GM23248 (cell line): ENCODE data around the gene BAIAP2L2. TPM values are rescaled to one million over a fixed set of nuclear protein-coding genes. Genes with fewer than 3 reads are reported as not detected.
"Not testable (repeated sequence)": the region's sequence is repeated elsewhere in the genome, so short reads cannot be mapped to it uniquely, and the experiment has no call there.

Experiments used
- DNase-seq: peaks from one replicate; pipeline ENCODE4 v3.0.0-alpha.2; 2015
- H2AFZ ChIP-seq: fragments of 200-600 bp; sonication (generic); 2 replicates; pipeline ENCODE4 v1.6.1; 2016; ENCODE audit warnings: antibody characterized with exemption
- H3F3A ChIP-seq: fragments of 200-600 bp; sonication (generic); 2 replicates; pipeline ENCODE4 v1.6.1; 2016; ENCODE audit warnings: mild to moderate bottlenecking, antibody characterized with exemption, mixed run types; ENCODE audit not compliant: insufficient read depth
- H3K27ac ChIP-seq: fragments of 200-600 bp; sonication (generic); 2 replicates; pipeline ENCODE4 v1.5.1; 2016; ENCODE audit warnings: mild to moderate bottlenecking
- H3K27me3 ChIP-seq: fragments of 200-600 bp; sonication (generic); replicated peaks from 2 replicates; pipeline ENCODE4 v1.6.1; 2016; ENCODE audit warnings: mild to moderate bottlenecking; ENCODE audit not compliant: insufficient read depth
- H3K36me3 ChIP-seq: fragments of 200-600 bp; sonication (generic); 2 replicates; pipeline ENCODE4 v1.6.1; 2016; ENCODE audit warnings: low read depth, mild to moderate bottlenecking
- H3K4me1 ChIP-seq: fragments of 200-600 bp; sonication (generic); 2 replicates; pipeline ENCODE4 v1.6.1; 2016; ENCODE audit warnings: mild to moderate bottlenecking; ENCODE audit not compliant: insufficient read depth
- H3K4me2 ChIP-seq: fragments of 200-600 bp; sonication (generic); one replicate; pipeline ENCODE4 v1.6.1; 2016; ENCODE audit warnings: mild to moderate bottlenecking; ENCODE audit not compliant: unreplicated experiment
- H3K4me3 ChIP-seq: fragments of 200-600 bp; sonication (generic); 2 replicates; pipeline ENCODE4 v1.5.1; 2016; ENCODE audit warnings: mild to moderate bottlenecking
- H3K79me2 ChIP-seq: fragments of 200-600 bp; sonication (generic); 2 replicates; pipeline ENCODE4 v1.6.1; 2016; ENCODE audit warnings: mild to moderate bottlenecking; ENCODE audit not compliant: insufficient read depth
- H3K9ac ChIP-seq: fragments of 200-600 bp; sonication (generic); 2 replicates; pipeline ENCODE4 v1.6.1; 2016; ENCODE audit warnings: mild to moderate bottlenecking
- H3K9me2 ChIP-seq: fragments of 200-600 bp; sonication (generic); 2 replicates; pipeline ENCODE4 v1.6.1; 2016; ENCODE audit warnings: mixed run types, mild to moderate bottlenecking, moderate library complexity; ENCODE audit not compliant: insufficient read depth
- H3K9me3 ChIP-seq: fragments of 200-600 bp; sonication (generic); one replicate; pipeline ENCODE4 v1.6.1; 2017; ENCODE audit warnings: low read depth
- H4K20me1 ChIP-seq: fragments of 200-600 bp; sonication (generic); 2 replicates; pipeline ENCODE4 v1.6.0; 2016; ENCODE audit not compliant: insufficient read depth
- EZH2 ChIP-seq: fragments of 200-600 bp; sonication (generic); IDR thresholded peaks from 2 replicates; pipeline ENCODE4 v1.6.1; 2018; ENCODE audit warnings: antibody characterized with exemption, mild to moderate bottlenecking; ENCODE audit not compliant: insufficient read depth, poor library complexity, severe bottlenecking
- EZH2phosphoT487 ChIP-seq: fragments of 200-600 bp; sonication (generic); IDR thresholded peaks from 2 replicates; pipeline ENCODE4 v1.6.1; 2018; ENCODE audit warnings: antibody characterized with exemption, moderate library complexity, mild to moderate bottlenecking, low read depth; ENCODE audit not compliant: insufficient read depth
- WGBS, 2 experiments: methylation state at CpG; one replicate each; pipeline ENCODE4 v1.1.6; 2015 to 2017; ENCODE audit warnings: low lambda C conversion rate in 2 of 2, low coverage in 1 of 2; ENCODE audit errors: missing lambda C conversion rate in 2 of 2; 5-methylcytosine and 5-hydroxymethylcytosine counted together
- in situ Hi-C: fragments of 300-500 bp; cut with MboI; formaldehyde crosslinking; loops from 2 replicates; pipeline ENCODE4 v1.15.0; 2020
- polyA plus RNA-seq: library from polyadenylated mRNA; unstranded; fragments of >200 nt; fragmentation: Nextera tagmentation; extraction: Ambion mirVana; gene quantifications from 2 replicates; pipeline ENCODE4 v1.2.1, GENCODE V29; 2016
- total RNA-seq: library from RNA; depleted of rRNA; stranded (reverse); fragments of >200 nt; shearing (Covaris generic); gene quantifications from 2 replicates; pipeline ENCODE4 v1.2.3, GENCODE V29; 2014

The BAIAP2L2 gene
- total and polyA plus RNA-seq, 2 experiments from 2014 or later: 12.6 to 13.4 TPM

- no peaks in the 10 kb centered on the region for H4K20me1 ChIP-seq
- DNase-seq: no peak
- H3K9ac ChIP-seq: no peak overlapping the region
- H3K27me3 ChIP-seq: no peaks in the 10 kb centered on the region
- H3K36me3 ChIP-seq: no peaks in the 10 kb centered on the region
- no peaks in the 10 kb centered on the region for H3K9me2 ChIP-seq
- in situ Hi-C loops: no loop called here
- TF ChIP-seq EZH2phosphoT487 (no peak), EZH2 (no peak)
- 67 to 75% methylated on average over 6 of the region's 6 CpGs for WGBS, 2 experiments
- no peaks in the 10 kb centered on the region for H3K79me2 ChIP-seq
- H3K4me2 ChIP-seq: no peak overlapping the region
- no peaks in the 10 kb centered on the region for H3K9me3 ChIP-seq
- no peaks in the 10 kb centered on the region for H3K4me1 ChIP-seq
- H3K27ac ChIP-seq: no peak overlapping the region
- H3K4me3 ChIP-seq: no peak overlapping the region
- H2AFZ ChIP-seq: no peak overlapping the region
- no peaks in the 10 kb centered on the region for H3F3A ChIP-seq
Observed at GRCh38 chr22:38122616-38123015, 12.1 kb upstream of the BAIAP2L2 start.

- in situ Hi-C loops: no loop called here
- Histone ChIP-seq H3K9me2 (no peaks in the 10 kb centered on the region), H3K4me1 (no peaks in the 10 kb centered on the region), H3K27ac (no peak overlapping the region), H3K9ac (no peak overlapping the region), H3F3A (no peaks in the 10 kb centered on the region), H3K9me3 (no peaks in the 10 kb centered on the region), H4K20me1 (no peaks in the 10 kb centered on the region), H3K4me2 (no peak overlapping the region), H2AFZ (no peak overlapping the region), H3K27me3 (no peaks in the 10 kb centered on the region), H3K4me3 (no peak overlapping the region), H3K79me2 (no peaks in the 10 kb centered on the region), H3K36me3 (no peaks in the 10 kb centered on the region)
- 89 to 91% methylated on average over 23 to 28 of the region's 28 CpGs for WGBS, 2 experiments
- TF ChIP-seq EZH2phosphoT487: no peak
- TF ChIP-seq EZH2: no peak
- no peak for DNase-seq
Observed at GRCh38 chr22:38120359-38121110, 10.1 kb upstream of the BAIAP2L2 start.

GRCh38 chr22:38118747-38119146, 8.3 kb upstream of the BAIAP2L2 start:
- H3K36me3 ChIP-seq, H3K9ac ChIP-seq, H3K9me3 ChIP-seq, H3K4me1 ChIP-seq, H3K27ac ChIP-seq, H3K27me3 ChIP-seq, H4K20me1 ChIP-seq, H3K4me3 ChIP-seq, in situ Hi-C loops, H3K4me2 ChIP-seq, H3K79me2 ChIP-seq, H3K9me2 ChIP-seq, H3F3A ChIP-seq, DNase-seq, H2AFZ ChIP-seq: not testable (repeated sequence)
- 79 to 82% methylated on average over 2 of the region's 2 CpGs for WGBS, 2 experiments

- H3K4me1 ChIP-seq: no peaks in the 10 kb centered on the region
- H3K9me2 ChIP-seq: no peaks in the 10 kb centered on the region
- no peak overlapping the region for H3K9ac ChIP-seq
- H3K27me3 ChIP-seq: no peaks in the 10 kb centered on the region
- H3K79me2 ChIP-seq: no peaks in the 10 kb centered on the region
- H2AFZ ChIP-seq: no peak overlapping the region
- WGBS, 2 experiments: 70 to 72% methylated on average over 3 of the region's 3 CpGs
- no peaks in the 10 kb centered on the region for H3F3A ChIP-seq
- in situ Hi-C loops: no loop called here
- H3K4me2 ChIP-seq: no peak overlapping the region
- DNase-seq: no peak
- TF ChIP-seq EZH2phosphoT487 (no peak), EZH2 (no peak)
- no peaks in the 10 kb centered on the region for H3K36me3 ChIP-seq
- H3K9me3 ChIP-seq: no peaks in the 10 kb centered on the region
- H3K4me3 ChIP-seq: no peak overlapping the region
- H4K20me1 ChIP-seq: no peaks in the 10 kb centered on the region
- H3K27ac ChIP-seq: no peak overlapping the region
Observed at GRCh38 chr22:38118182-38118581, 7.7 kb upstream of the BAIAP2L2 start.

GRCh38 chr22:38117556-38117955, 7.1 kb upstream of the BAIAP2L2 start:
- H3K4me3 ChIP-seq, H2AFZ ChIP-seq, H4K20me1 ChIP-seq, H3K79me2 ChIP-seq, in situ Hi-C loops, H3K27ac ChIP-seq, H3K4me1 ChIP-seq, H3K4me2 ChIP-seq, H3K36me3 ChIP-seq, H3K27me3 ChIP-seq, H3K9me2 ChIP-seq, H3K9me3 ChIP-seq, H3K9ac ChIP-seq, H3F3A ChIP-seq, DNase-seq: not testable (repeated sequence)
- 86% methylated on average over 10 of the region's 10 CpGs for WGBS, 2 experiments
